Lung (tissue), 12 donors: ENCODE results near the gene PUDP. TPM values are rescaled to one million over a fixed set of nuclear protein-coding genes. Genes with fewer than 3 reads are reported as not detected.

Source experiments
- ATAC-seq: fragments of 200-7000 bp; cut with Tn5 transposase; one replicate; pipeline ENCODE4 v1.9.1; 2020; ENCODE audit warnings: moderate number of reproducible peaks; ENCODE audit not compliant: insufficient read depth, low FRiP score
- DNase-seq, 3 donors: peaks; one replicate each; pipeline ENCODE4 v3.0.0-alpha.2; 2013 to 2017
- H3K27ac ChIP-seq, 2 donors: one replicate each; pipeline ENCODE4 v1.5.1; 2013; ENCODE audit warnings: mild to moderate bottlenecking in 2 of 2, moderate library complexity in 2 of 2, control low read depth in 1 of 2, inconsistent platforms in 1 of 2, low read depth in 1 of 2, low read length in 1 of 2
- H3K27me3 ChIP-seq, 3 donors: one replicate each; pipeline ENCODE4 v1.5.1; 2013; ENCODE audit warnings: low read length in 2 of 3; ENCODE audit not compliant: control insufficient read depth in 3 of 3, insufficient read depth in 3 of 3
- H3K36me3 ChIP-seq, 4 donors: one replicate each; pipeline ENCODE4 v1.5.1; 2013; ENCODE audit warnings: low read length in 4 of 4, mild to moderate bottlenecking in 1 of 4, moderate library complexity in 1 of 4; ENCODE audit not compliant: control insufficient read depth in 4 of 4, insufficient read depth in 4 of 4
- H3K4me1 ChIP-seq, 5 donors: one replicate each; pipeline ENCODE4 v1.5.1; 2013; ENCODE audit warnings: low read length in 5 of 5, mild to moderate bottlenecking in 2 of 5, moderate library complexity in 1 of 5; ENCODE audit not compliant: control insufficient read depth in 5 of 5, insufficient read depth in 5 of 5
- H3K4me3 ChIP-seq: one replicate; pipeline ENCODE4 v1.5.1; 2013; ENCODE audit warnings: mild to moderate bottlenecking, control low read depth, moderate library complexity
- H3K9ac ChIP-seq, 2 donors: one replicate each; pipeline ENCODE4 v1.5.1; 2013; ENCODE audit warnings: low read length in 2 of 2, control low read depth in 1 of 2; ENCODE audit not compliant: insufficient read depth in 1 of 2
- H3K9me3 ChIP-seq, 4 donors: one replicate each; pipeline ENCODE4 v1.5.1; 2013; ENCODE audit warnings: low read length in 3 of 4, mild to moderate bottlenecking in 1 of 4, moderate library complexity in 1 of 4; ENCODE audit not compliant: control insufficient read depth in 4 of 4, insufficient read depth in 3 of 4
- WGBS, 2 donors: extraction: QIAGEN DNeasy Blood & Tissue Kit; methylation state at CpG; one replicate each; pipeline ENCODE4 v1.1.7; 2013; 5-methylcytosine and 5-hydroxymethylcytosine counted together
- polyA plus RNA-seq, 2 donors: library from polyadenylated mRNA; stranded (reverse); fragments of 200-250 nt; gene quantifications; one replicate each; pipeline ENCODE4 v1.2.1, GENCODE V29; 2013
- total RNA-seq, 2 donors: library from RNA; depleted of rRNA in 1 of 2; stranded (reverse); fragments of >200 nt in 1 of 2; gene quantifications; one replicate each; pipeline ENCODE4 v1.2.1, GENCODE V29; 2014 to 2021
- TF ChIP-seq, protein P1 (sequence below): IDR thresholded peaks from 2 replicates; pipeline ENCODE4 v1.5.1; 2012; ENCODE audit warnings: mild to moderate bottlenecking; ENCODE audit errors: control extremely low read depth, extremely low read depth
- donor health status: control.
- donor health status: control.
- donor health status: Bipolar disorder and iron deficiency.
- donor health status: healthy.
- donor health status: DM: yes; HTN: yes; CAD: no.

The PUDP gene
- total and polyA plus RNA-seq, 4 donors = 12.1 to 24.5 (median 15.0) TPM

DNA sequence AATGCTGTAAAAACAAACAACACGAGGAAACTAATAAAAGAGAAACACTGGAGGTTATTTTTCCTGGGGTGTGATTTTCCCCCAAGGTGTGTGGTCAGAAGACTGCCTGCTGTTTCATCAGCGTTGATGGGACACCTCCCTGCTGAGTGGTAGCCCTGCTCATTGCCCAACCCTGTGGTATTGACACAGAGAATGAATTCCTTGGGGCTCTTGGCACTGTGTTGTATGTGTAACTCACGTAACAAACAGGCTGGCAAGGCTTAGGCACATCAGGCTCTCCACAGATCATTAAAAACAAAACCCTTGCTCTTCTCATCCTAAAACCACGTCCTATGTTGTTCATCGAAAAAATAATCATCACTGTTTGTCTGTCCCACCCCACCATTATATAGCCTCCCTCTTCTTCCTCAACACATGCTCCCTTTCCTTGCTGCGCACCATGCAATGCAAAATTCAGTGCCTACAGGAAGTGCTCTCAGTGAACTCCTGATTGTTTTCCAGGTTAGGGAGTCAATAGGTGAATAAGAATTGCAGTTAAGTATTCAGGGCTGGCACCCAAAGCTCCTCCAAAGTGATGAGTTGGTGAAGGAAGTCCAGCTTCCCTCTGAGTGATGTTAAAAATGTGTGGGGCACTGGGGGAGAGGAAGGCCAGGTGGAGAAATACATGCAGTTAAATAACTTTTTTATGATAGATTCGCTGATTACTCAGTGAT is 11.4 kb upstream of the PUDP start:
- TF ChIP-seq, protein P1, sequence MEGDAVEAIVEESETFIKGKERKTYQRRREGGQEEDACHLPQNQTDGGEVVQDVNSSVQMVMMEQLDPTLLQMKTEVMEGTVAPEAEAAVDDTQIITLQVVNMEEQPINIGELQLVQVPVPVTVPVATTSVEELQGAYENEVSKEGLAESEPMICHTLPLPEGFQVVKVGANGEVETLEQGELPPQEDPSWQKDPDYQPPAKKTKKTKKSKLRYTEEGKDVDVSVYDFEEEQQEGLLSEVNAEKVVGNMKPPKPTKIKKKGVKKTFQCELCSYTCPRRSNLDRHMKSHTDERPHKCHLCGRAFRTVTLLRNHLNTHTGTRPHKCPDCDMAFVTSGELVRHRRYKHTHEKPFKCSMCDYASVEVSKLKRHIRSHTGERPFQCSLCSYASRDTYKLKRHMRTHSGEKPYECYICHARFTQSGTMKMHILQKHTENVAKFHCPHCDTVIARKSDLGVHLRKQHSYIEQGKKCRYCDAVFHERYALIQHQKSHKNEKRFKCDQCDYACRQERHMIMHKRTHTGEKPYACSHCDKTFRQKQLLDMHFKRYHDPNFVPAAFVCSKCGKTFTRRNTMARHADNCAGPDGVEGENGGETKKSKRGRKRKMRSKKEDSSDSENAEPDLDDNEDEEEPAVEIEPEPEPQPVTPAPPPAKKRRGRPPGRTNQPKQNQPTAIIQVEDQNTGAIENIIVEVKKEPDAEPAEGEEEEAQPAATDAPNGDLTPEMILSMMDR = no peak
- no peaks in the 10 kb centered on the region for H3K9me3 ChIP-seq
- WGBS, 2 donors = 70 to 75% methylated on average over 7 of the region's 7 CpGs
- ATAC-seq = peak; percentile 55
- no peak overlapping the region for H3K9ac ChIP-seq
- no peaks in the 10 kb centered on the region for H3K36me3 ChIP-seq
- peaks cover 0 to 43% (median 11%) of the 10 kb centered on the region in 3 donors for H3K27me3 ChIP-seq
- DNase-seq = no peak
- H3K27ac ChIP-seq = no peak overlapping the region
- no peak overlapping the region for H3K4me3 ChIP-seq
- H3K4me1 ChIP-seq = peaks cover 0 to 17% (median 0%) of the 10 kb centered on the region in 5 donors

DNA sequence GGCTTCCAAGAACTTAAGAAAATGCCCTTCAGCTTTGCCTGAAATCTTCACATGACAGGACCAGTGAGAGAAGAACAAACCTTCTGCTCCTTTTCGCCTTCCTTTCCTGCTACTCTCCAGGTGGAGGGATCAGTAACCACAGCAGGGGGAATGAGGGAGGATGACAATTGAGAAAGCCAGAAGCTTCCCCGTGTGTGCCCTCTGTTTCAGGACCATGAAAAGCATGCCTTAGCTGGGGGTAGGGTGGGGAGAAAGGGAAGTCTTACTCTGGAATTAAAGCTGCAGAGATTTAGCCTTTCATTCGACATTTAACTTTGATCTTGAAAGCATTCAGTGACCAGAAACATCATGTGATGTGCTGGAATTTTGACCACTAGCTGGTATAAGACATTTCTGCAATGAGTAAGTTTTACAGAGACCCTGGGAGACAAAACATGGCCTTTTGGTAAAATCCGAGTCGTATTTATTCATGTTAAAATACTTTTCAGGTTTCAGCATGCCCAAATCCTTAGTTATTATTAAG is 10.6 kb upstream of the PUDP start:
- TF ChIP-seq, protein P1 = no peak
- no peaks in the 10 kb centered on the region for H3K36me3 ChIP-seq
- DNase-seq = no peak
- peaks cover 0 to 51% (median 11%) of the 10 kb centered on the region in 3 donors for H3K27me3 ChIP-seq
- no peak overlapping the region for H3K27ac ChIP-seq
- 76 to 84% methylated on average over 5 of the region's 5 CpGs for WGBS, 2 donors
- H3K9me3 ChIP-seq = no peaks in the 10 kb centered on the region
- ATAC-seq = no peak
- H3K4me3 ChIP-seq = no peak overlapping the region
- H3K9ac ChIP-seq = no peak overlapping the region
- H3K4me1 ChIP-seq = peaks cover 0 to 17% (median 0%) of the 10 kb centered on the region in 5 donors

DNA sequence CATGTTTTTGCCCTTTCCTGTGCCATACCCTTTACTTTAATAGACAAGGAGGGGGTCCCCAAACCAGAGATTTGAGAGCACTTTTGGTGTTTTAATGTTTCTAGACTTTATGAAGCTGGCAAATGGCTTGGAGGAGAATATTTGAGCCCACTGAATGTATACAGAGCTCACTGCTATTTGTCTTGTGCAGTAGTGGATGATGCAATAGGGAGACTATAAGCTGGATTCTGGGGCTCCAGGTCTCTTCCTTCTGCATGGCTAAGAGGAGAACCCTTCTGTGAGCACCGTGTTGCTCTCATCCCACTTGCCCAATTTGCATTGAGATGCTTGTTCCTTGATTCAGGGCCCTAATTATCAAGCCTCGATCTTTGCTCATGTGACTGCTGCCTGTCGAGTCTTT is 8.9 kb upstream of the PUDP start:
- TF ChIP-seq, protein P1 = no peak
- Histone ChIP-seq H3K4me1 (peaks cover 0 to 17% (median 0%) of the 10 kb centered on the region in 5 donors), H3K4me3 (no peak overlapping the region), H3K27ac (no peak overlapping the region), H3K9ac (no peak overlapping the region), H3K36me3 (no peaks in the 10 kb centered on the region), H3K27me3 (peaks cover 0 to 50% (median 14%) of the 10 kb centered on the region in 3 donors), H3K9me3 (no peaks in the 10 kb centered on the region)
- ATAC-seq (no peak), DNase-seq (no peak)
- 77 to 84% methylated on average over 3 of the region's 3 CpGs for WGBS, 2 donors
